HG03108 (cell line): Measurements from ENCODE around the gene OR10H1.
"Not testable (repeated sequence)": the region's sequence is repeated elsewhere in the genome, so short reads cannot be mapped to it uniquely, and the experiment has no call there.

Source experiments
- ATAC-seq: cut with Tn5 transposase; IDR thresholded peaks from one replicate; pipeline ENCODE4 v1.9.1; 2021; ENCODE audit warnings: moderate library complexity; ENCODE audit not compliant: unreplicated experiment

OR10H1 gene

GRCh38 chr19:15829306-15829698 lies 13.8 kb upstream of the OR10H1 start:
- no peak for ATAC-seq

GRCh38 chr19:15828611-15829305 lies 13.3 kb upstream of the OR10H1 start:
- not testable (repeated sequence) for ATAC-seq

GRCh38 chr19:15828121-15828610 lies 12.7 kb upstream of the OR10H1 start:
- no peak for ATAC-seq

GRCh38 chr19:15825753-15826152 lies 10.3 kb upstream of the OR10H1 start:
- no peak for ATAC-seq

GRCh38 chr19:15820646-15821045 lies 5.2 kb upstream of the OR10H1 start:
- no peak for ATAC-seq

- no peak for ATAC-seq
These were observed 1.5 kb downstream of the OR10H1 start for GRCh38 chr19:15813916-15814315.

- ATAC-seq, result no peak
These were observed 3.3 kb downstream of the OR10H1 start for GRCh38 chr19:15812060-15812722.

GRCh38 chr19:15811476-15811875 lies 4.0 kb downstream of the OR10H1 start:
- ATAC-seq, result no peak

- ATAC-seq, result no peak
These were observed 5.1 kb downstream of the OR10H1 start for GRCh38 chr19:15810335-15810734.

- ATAC-seq, result not testable (repeated sequence)
These were observed 21.2 kb downstream of the OR10H1 start for GRCh38 chr19:15794279-15794678.

- no peak for ATAC-seq
These were observed 25.4 kb downstream of the OR10H1 start for GRCh38 chr19:15790096-15790495.

GRCh38 chr19:15788594-15789270 lies 26.7 kb downstream of the OR10H1 start:
- no peak for ATAC-seq

GRCh38 chr19:15787611-15788155 lies 27.8 kb downstream of the OR10H1 start, which contains the start of gene OR10H5:
OR10H5 (plus strand) TSS chr19:15787661; CDS start chr19:15794049, 6,388 bp downstream.
- no peak for ATAC-seq

GRCh38 chr19:15782896-15783295 lies 32.6 kb downstream of the OR10H1 start:
- not testable (repeated sequence) for ATAC-seq

GRCh38 chr19:15782211-15782610 lies 33.3 kb downstream of the OR10H1 start:
- no peak for ATAC-seq

GRCh38 chr19:15781661-15782060 lies 33.8 kb downstream of the OR10H1 start:
- no peak for ATAC-seq

- no peak for ATAC-seq
These were observed 34.6 kb downstream of the OR10H1 start for GRCh38 chr19:15780610-15781418.

- no peak for ATAC-seq
These were observed 35.5 kb downstream of the OR10H1 start for GRCh38 chr19:15779756-15780476.

- no peak for ATAC-seq
These were observed 38.2 kb downstream of the OR10H1 start for GRCh38 chr19:15776991-15777970.
